Measurements from ENCODE around the gene EVA1B. TPM values are rescaled to one million over a fixed set of nuclear protein-coding genes. Genes with fewer than 3 reads are reported as not detected.
A peak's percentile ranks its signal among the peaks of the same experiment; 100 is the strongest.

EVA1B gene
- polyA plus RNA-seq, 2 of the 4 experiments (the other 2 are of a cell fraction) = 2.9 to 8.5 TPM

GRCh38 chr1:36351227-36351977 lies 28.0 kb upstream of the EVA1B start:
- CTCF ChIA-PET = interaction anchor here (0.8 to 17.8 kb wide), 13 partner anchors 9 to 202 kb away, joined by 3 to 201 read pairs (median 5); partner anchors contain the start of gene TRAPPC3
- POLR2A ChIA-PET = interaction anchor here (1.0 to 2.4 kb wide), 3 partner anchors 35 to 202 kb away, joined by 4 to 9 read pairs (median 5); partner anchors contain the start of genes MRPS15 and TRAPPC3
- 20% methylated on average over 6 of the region's 14 CpGs for WGBS (ENCODE audit: missing lambda C conversion rate)
- FAIRE-seq = no peak
- Histone ChIP-seq H3K9me3 (no peaks in the 10 kb centered on the region), H3K4me1 (peaks cover 50% of the 10 kb centered on the region), H3K4me3 (0 out of 3 replicates have a peak overlapping the region, but pooled peaks have one; percentile 16), H3K4me2 (peak overlapping the region; percentile 80), H3K27ac (peak overlapping the region; percentile 87 to 93)
- TF ChIP-seq, protein P1, sequence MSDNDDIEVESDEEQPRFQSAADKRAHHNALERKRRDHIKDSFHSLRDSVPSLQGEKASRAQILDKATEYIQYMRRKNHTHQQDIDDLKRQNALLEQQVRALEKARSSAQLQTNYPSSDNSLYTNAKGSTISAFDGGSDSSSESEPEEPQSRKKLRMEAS (IDR thresholded peaks at IDR 0.05) = peak; percentile 52; the same call in 1 of the 2 replicates
- TF ChIP-seq ZNF302 (CRISPR knock-in tag; IDR thresholded peaks at IDR 0.05) (no peak), EHMT2 (IDR thresholded peaks at IDR 0.05; ENCODE audit: low read depth) (no peak), ZC3H11A (IDR thresholded peaks at IDR 0.05) (no peak)
- TF ChIP-seq, protein P2, sequence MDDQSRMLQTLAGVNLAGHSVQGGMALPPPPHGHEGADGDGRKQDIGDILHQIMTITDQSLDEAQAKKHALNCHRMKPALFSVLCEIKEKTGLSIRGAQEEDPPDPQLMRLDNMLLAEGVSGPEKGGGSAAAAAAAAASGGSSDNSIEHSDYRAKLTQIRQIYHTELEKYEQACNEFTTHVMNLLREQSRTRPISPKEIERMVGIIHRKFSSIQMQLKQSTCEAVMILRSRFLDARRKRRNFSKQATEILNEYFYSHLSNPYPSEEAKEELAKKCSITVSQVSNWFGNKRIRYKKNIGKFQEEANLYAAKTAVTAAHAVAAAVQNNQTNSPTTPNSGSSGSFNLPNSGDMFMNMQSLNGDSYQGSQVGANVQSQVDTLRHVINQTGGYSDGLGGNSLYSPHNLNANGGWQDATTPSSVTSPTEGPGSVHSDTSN (IDR thresholded peaks at IDR 0.05) = no peak
- TF ChIP-seq, protein P3, sequence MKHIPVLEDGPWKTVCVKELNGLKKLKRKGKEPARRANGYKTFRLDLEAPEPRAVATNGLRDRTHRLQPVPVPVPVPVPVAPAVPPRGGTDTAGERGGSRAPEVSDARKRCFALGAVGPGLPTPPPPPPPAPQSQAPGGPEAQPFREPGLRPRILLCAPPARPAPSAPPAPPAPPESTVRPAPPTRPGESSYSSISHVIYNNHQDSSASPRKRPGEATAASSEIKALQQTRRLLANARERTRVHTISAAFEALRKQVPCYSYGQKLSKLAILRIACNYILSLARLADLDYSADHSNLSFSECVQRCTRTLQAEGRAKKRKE (CRISPR knock-in tag; IDR thresholded peaks at IDR 0.05; ENCODE audit: low read depth) = 0 out of 2 replicates have a peak, but pooled peaks have one; percentile 50
- peak; percentile 61 to 68 for DNase-seq (ENCODE audit: low read depth in 1 of 2, low spot score in 1 of 2)
- ATAC-seq = peak; percentile 83 to 85

GRCh38 chr1:36350659-36351226 lies 27.3 kb upstream of the EVA1B start:
- H3K9me3 ChIP-seq = no peaks in the 10 kb centered on the region
- peak overlapping the region; percentile 80 for H3K4me2 ChIP-seq
- ChIA-PET CTCF (interaction anchor here (0.8 to 17.8 kb wide), 11 partner anchors 8 to 201 kb away, joined by 3 to 201 read pairs (median 6); partner anchors contain the start of gene TRAPPC3), POLR2A (interaction anchor here (1.0 to 2.4 kb wide), 3 partner anchors 36 to 201 kb away, joined by 4 to 9 read pairs (median 5); partner anchors contain the start of genes MRPS15 and TRAPPC3)
- peaks cover 50% of the 10 kb centered on the region for H3K4me1 ChIP-seq
- FAIRE-seq (no peak), ATAC-seq (peak; percentile 71 to 77), DNase-seq (ENCODE audit: low read depth in 1 of 2, low spot score in 1 of 2) (peak; percentile 49 to 60)
- 14% methylated on average over 13 of the region's 13 CpGs for WGBS (ENCODE audit: missing lambda C conversion rate)
- TF ChIP-seq, protein P3 (CRISPR knock-in tag; IDR thresholded peaks at IDR 0.05; ENCODE audit: low read depth) = peak; percentile 58; the same call in 1 of the 2 replicates
- TF ChIP-seq, protein P1 (IDR thresholded peaks at IDR 0.05) = peak; percentile 77
- TF ChIP-seq JUN (IDR thresholded peaks at IDR 0.05) (no peak), EP300 (IDR thresholded peaks at IDR 0.05) (peak in 1 of 2 experiments; percentile 40; a peak in 1 of 5 replicates), JUNB (IDR thresholded peaks at IDR 0.05) (0 out of 2 replicates have a peak, but pooled peaks have one; percentile 39), FOSL2 (IDR thresholded peaks at IDR 0.05) (no peak), FOSL2 (CRISPR knock-in tag; IDR thresholded peaks at IDR 0.05) (peak; percentile 77), RARB (CRISPR knock-in tag; IDR thresholded peaks at IDR 0.05) (no peak), GATA3 (IDR thresholded peaks at IDR 0.05; ENCODE audit: borderline replicate concordance) (peak; percentile 43; the same call in 1 of the 2 replicates), KDM1A (IDR thresholded peaks at IDR 0.05; ENCODE audit: low read depth) (no peak), SMC3 (IDR thresholded peaks at IDR 0.05) (no peak)
- TF ChIP-seq, protein P4, sequence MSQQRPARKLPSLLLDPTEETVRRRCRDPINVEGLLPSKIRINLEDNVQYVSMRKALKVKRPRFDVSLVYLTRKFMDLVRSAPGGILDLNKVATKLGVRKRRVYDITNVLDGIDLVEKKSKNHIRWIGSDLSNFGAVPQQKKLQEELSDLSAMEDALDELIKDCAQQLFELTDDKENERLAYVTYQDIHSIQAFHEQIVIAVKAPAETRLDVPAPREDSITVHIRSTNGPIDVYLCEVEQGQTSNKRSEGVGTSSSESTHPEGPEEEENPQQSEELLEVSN (IDR thresholded peaks at IDR 0.05; ENCODE audit: borderline replicate concordance, low read depth) = peak; percentile 55; the same call in 1 of the 2 replicates
- TF ChIP-seq, protein P5, sequence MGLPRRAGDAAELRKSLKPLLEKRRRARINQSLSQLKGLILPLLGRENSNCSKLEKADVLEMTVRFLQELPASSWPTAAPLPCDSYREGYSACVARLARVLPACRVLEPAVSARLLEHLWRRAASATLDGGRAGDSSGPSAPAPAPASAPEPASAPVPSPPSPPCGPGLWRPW (IDR thresholded peaks at IDR 0.05) = no peak
- H3K4me3 ChIP-seq = 0 out of 3 replicates have a peak overlapping the region, but pooled peaks have one; percentile 16
- peak overlapping the region; percentile 87 to 93 for H3K27ac ChIP-seq
